GM18511 (cell line): ENCODE results near the gene PLOD3.

ENCODE experiments used
- ATAC-seq: cut with Tn5 transposase; IDR thresholded peaks from one replicate; pipeline ENCODE4 v1.9.1; 2021; ENCODE audit warnings: mild to moderate bottlenecking, moderate library complexity; ENCODE audit not compliant: unreplicated experiment

PLOD3 gene

GRCh38 chr7:101166909-101167644, 50.3 kb downstream of the PLOD3 start:
- ATAC-seq: no peak

DNA sequence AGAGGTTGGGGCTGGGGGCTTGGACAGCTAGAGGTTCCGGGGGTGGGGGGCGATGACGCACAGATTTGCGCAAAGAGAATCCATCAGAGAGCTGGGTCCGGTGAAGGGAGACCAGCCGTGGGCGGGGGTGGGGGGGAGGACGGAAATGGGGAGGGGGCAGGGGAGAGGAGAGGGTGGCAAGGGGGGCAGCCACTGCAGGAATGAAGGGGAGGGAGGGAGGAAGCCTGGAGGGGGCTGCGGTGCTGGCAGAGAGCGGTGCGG, 50.8 kb downstream of the PLOD3 start:
- no peak for ATAC-seq

- ATAC-seq: no peak
Observed at GRCh38 chr7:101165958-101166647, 51.3 kb downstream of the PLOD3 start.

- peak; percentile 62 for ATAC-seq
Observed at GRCh38 chr7:101165075-101165957, 52.1 kb downstream of the PLOD3 start, which contains the start of gene VGF. Gene VGF (minus strand): TSS chr7:101165569. CDS start chr7:101164843, 726 bp downstream.

DNA sequence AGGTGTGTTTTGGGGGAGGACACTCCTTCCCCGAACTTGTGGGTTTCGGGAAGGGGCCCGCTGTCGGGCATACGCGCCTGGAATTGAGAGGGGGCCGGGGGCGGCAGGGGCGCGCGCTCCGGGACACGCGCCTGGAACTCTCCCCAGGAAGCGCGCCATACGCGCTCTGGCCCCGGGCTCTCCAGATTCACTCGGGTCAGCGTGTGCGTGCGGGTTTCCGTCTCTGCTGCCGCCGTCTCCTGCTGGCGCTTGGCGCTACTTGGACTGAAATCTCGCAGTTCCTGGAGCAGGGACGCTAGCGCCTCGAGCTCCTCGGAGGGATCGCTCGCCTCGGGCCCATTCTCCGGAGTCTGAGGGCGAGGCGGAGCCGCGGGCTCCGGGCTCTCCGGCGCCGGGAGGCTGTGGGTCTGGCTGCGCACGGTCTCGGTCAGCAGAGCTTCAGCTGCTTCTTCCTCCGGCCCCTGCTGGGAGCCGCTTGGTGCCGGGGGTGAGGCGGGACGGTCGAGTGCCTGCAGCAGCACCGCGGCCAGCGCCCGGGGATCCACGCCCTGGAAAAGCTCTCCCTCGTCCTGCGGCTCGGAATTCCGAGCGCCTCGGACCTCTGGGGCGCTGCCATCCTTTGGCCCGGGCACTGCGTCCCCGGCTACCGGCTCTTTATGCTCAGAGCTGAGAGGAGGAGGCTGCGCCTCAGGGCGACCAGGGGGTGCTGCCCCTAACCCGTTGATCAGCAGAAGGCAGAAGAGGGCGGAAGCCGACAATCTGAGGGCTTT, 53.1 kb downstream of the PLOD3 start:
- ATAC-seq: no peak

- ATAC-seq: no peak
Observed at GRCh38 chr7:101163279-101164070, 53.9 kb downstream of the PLOD3 start.

- no peak for ATAC-seq
Observed at GRCh38 chr7:101162551-101163278, 54.7 kb downstream of the PLOD3 start.

DNA sequence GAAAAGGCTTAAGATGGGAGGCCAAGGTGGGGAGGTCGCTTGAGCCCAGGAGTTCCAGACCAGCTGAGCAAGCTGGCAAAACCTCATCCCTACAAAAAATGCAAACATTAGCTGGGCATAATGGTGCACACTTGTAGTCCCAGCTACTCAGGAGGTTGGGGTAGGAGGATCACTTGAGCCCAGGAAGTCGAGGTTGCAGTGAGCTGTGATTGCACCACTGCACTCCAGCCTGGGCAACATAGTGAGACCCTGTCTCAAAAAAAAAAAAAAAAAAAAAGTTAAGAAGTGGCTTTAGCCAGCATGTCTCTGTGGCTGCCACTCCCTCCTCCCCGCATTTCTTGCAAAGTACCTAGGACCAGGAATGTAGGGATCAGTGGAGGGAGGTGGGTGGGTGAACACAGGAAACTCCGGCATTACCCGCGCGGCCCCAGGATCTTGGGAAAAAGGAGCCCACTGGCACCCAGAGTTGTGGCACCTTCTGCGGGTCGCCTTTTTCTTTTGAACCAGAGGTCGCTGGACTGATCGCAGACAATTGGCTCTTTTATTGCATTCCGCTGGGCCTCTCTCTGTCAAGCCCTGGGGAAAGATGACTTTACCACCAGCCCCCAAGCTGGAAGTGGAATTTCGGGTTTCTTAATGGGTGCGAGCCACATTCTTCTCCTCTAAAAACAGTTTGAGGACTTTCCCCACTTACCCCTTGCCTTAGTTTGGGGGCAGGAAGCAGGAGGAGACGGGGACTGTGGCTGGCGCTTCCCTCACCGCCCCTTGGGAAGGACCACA, 55.5 kb downstream of the PLOD3 start:
- ATAC-seq: no peak

- no peak for ATAC-seq
Observed at GRCh38 chr7:101160910-101161309, 56.5 kb downstream of the PLOD3 start.

GRCh38 chr7:101159696-101160674, 57.4 kb downstream of the PLOD3 start:
- ATAC-seq: no peak

DNA sequence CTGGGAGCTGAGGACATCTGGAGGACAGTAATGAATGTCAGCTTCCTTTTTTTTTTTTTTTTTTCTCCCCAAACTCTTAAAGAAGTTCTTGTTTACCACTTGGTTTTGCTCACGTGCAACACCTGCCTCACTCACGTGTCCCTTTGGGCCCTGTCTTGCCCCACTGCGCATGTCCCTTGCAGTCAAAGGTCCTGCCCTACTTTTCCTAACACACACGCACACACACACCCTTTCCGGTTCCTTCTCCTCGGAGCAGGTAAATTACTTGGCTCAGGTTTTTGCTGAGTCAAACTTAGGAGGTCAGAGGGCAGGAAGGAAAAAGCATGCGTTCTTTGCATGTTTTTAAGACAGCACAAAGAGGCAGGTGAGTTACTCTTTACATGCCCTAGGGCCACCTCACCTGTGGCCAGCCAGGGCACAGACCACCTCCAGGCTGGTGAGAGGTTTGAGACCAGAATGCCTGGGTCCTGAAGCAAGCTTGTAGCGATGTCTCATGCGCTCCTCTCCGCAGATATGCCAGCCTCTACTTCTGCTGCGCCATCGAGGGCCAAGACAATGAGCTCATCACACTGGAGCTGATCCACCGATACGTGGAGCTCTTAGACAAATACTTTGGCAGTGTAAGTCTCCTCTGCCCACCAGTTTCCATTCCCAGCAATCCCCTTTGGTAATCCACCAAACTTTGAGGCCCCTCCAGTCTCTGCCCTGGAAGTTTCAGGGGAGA, 60.4 kb downstream of the PLOD3 start:
- ATAC-seq: no peak

DNA sequence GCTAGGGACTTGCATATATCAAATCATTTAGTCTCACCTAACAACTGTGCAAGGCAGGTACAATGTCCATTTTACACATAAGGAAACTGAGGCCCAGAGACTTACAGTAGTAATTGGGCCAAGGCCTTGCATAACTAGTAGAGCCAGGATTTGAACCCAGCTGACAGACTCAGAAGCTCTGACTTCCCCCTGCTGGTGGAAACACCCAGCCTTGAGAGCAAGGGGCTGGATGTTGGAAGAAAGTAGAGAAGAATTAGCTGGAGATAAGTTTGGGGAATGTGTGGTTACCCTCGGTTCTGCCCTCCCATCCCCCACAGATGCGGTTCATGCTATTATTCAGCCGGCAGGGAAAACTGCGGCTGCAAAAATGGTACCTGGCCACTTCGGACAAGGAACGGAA, 61.1 kb downstream of the PLOD3 start:
- no peak for ATAC-seq
